WTC11 (cell line): ENCODE data around the gene GSN. TPM values are rescaled to one million over a fixed set of nuclear protein-coding genes. Genes with fewer than 3 reads are reported as not detected.

ENCODE experiments used
- ATAC-seq: fragments of 200-7000 bp; cut with Tn5 transposase; 2 replicates; pipeline ENCODE4 v1.10.0; 2021; ENCODE audit warnings: mild to moderate bottlenecking, moderate library complexity
- CTCF ChIA-PET: fragments of 300-600 bp; sonication (Branson Sonifier 250); formaldehyde crosslinking; loops from one replicate; lab custom pipeline; 2021; ENCODE audit warnings: antibody characterized with exemption; lab: Charles Lee
- POLR2A ChIA-PET: fragments of 350-600 bp; sonication (Branson Sonifier 250); formaldehyde crosslinking; loops from one replicate; lab custom pipeline; 2021; ENCODE audit warnings: antibody characterized with exemption; lab: Charles Lee
- DNase-seq: peaks from one replicate; pipeline ENCODE4 v3.0.0; 2021; ENCODE audit warnings: low spot score
- H3K27ac Mint-ChIP-seq: 2 replicates; pipeline ENCODE4 v1.8.0; 2021; ENCODE audit warnings: mixed read lengths
- H3K27me3 Mint-ChIP-seq: 2 replicates; pipeline ENCODE4 v1.8.0; 2021; ENCODE audit warnings: low read depth, mild to moderate bottlenecking, moderate library complexity, mixed read lengths
- H3K36me3 Mint-ChIP-seq: 2 replicates; pipeline ENCODE4 v1.8.0; 2021; ENCODE audit warnings: mixed read lengths
- H3K4me1 Mint-ChIP-seq: 2 replicates; pipeline ENCODE4 v1.8.0; 2022; ENCODE audit warnings: mixed read lengths
- H3K4me3 Mint-ChIP-seq: 2 replicates; pipeline ENCODE4 v1.8.0; 2021; ENCODE audit warnings: mild to moderate bottlenecking, moderate library complexity, mixed read lengths
- H3K9me3 Mint-ChIP-seq: 2 replicates; pipeline ENCODE4 v1.8.0; 2021; ENCODE audit warnings: mixed read lengths
- CBFB ChIP-seq: sonication (generic); formaldehyde crosslinking; IDR thresholded peaks from 2 replicates; pipeline ENCODE4 v1.8.1; 2022; ENCODE audit warnings: mild to moderate bottlenecking, low read depth, missing genetic modification reagents
- GRHL2 ChIP-seq: fragments of 250-450 bp; sonication (Bioruptor Pico); IDR thresholded peaks from 2 replicates; pipeline ENCODE4 v1.8.0; 2022; ENCODE audit warnings: mild to moderate bottlenecking, moderate library complexity; ENCODE audit not compliant: insufficient replicate concordance, severe bottlenecking
- PRRX2 ChIP-seq: fragments of 250-450 bp; sonication (Bioruptor Pico); IDR thresholded peaks from 2 replicates; pipeline ENCODE4 v1.8.0; 2021; ENCODE audit warnings: mild to moderate bottlenecking
- TEAD4 ChIP-seq: sonication (generic); formaldehyde crosslinking; IDR thresholded peaks from 2 replicates; pipeline ENCODE4 v1.8.0; 2022; ENCODE audit warnings: mild to moderate bottlenecking, missing genetic modification reagents
- total RNA-seq: library from RNA; stranded (reverse); gene quantifications from 3 replicates; pipeline ENCODE4 v1.2.3, GENCODE V29; 2021
- TF ChIP-seq, protein P1 (sequence below): sonication (generic); formaldehyde crosslinking; IDR thresholded peaks from 2 replicates; pipeline ENCODE4 v1.8.1; 2023; ENCODE audit warnings: mild to moderate bottlenecking, missing genetic modification reagents, borderline replicate concordance
- TF ChIP-seq, protein P2 (sequence below): sonication (generic); formaldehyde crosslinking; IDR thresholded peaks from 2 replicates; pipeline ENCODE4 v1.8.1; 2023; ENCODE audit warnings: mild to moderate bottlenecking, missing genetic modification reagents, moderate library complexity
- TF ChIP-seq, protein P3 (sequence below): sonication (generic); formaldehyde crosslinking; IDR thresholded peaks from 2 replicates; pipeline ENCODE4 v1.8.0; 2022; ENCODE audit warnings: mild to moderate bottlenecking, missing genetic modification reagents
- TF ChIP-seq, protein P4 (sequence below): sonication (generic); formaldehyde crosslinking; IDR thresholded peaks from 2 replicates; pipeline ENCODE4 v1.8.1; 2023; ENCODE audit warnings: mild to moderate bottlenecking, moderate library complexity, missing genetic modification reagents
- TF ChIP-seq, protein P5 (sequence below): fragments of 200-600 bp; IDR thresholded peaks from 2 replicates; pipeline ENCODE4 v1.8.0; 2022; ENCODE audit warnings: antibody characterized with exemption
- TF ChIP-seq, protein P6 (sequence below): sonication (generic); formaldehyde crosslinking; IDR thresholded peaks from 2 replicates; pipeline ENCODE4 v1.8.0; 2022; ENCODE audit warnings: mild to moderate bottlenecking, missing genetic modification reagents
- TF ChIP-seq, protein P7 (sequence below): fragments of 250-450 bp; sonication (Bioruptor Pico); IDR thresholded peaks from 2 replicates; pipeline ENCODE4 v2.1.2; 2022; ENCODE audit warnings: mild to moderate bottlenecking, moderate library complexity
- TF ChIP-seq, protein P8 (sequence below): sonication (generic); formaldehyde crosslinking; IDR thresholded peaks from 2 replicates; pipeline ENCODE4 v1.8.0; 2023; ENCODE audit warnings: missing genetic modification reagents
- TF ChIP-seq, protein P9 (sequence below): sonication (generic); formaldehyde crosslinking; IDR thresholded peaks from 2 replicates; pipeline ENCODE4 v1.8.1; 2023; ENCODE audit warnings: mild to moderate bottlenecking, missing genetic modification reagents

The GSN gene
- total RNA-seq, 1 experiment from 2014 or later = 47.0 TPM

DNA sequence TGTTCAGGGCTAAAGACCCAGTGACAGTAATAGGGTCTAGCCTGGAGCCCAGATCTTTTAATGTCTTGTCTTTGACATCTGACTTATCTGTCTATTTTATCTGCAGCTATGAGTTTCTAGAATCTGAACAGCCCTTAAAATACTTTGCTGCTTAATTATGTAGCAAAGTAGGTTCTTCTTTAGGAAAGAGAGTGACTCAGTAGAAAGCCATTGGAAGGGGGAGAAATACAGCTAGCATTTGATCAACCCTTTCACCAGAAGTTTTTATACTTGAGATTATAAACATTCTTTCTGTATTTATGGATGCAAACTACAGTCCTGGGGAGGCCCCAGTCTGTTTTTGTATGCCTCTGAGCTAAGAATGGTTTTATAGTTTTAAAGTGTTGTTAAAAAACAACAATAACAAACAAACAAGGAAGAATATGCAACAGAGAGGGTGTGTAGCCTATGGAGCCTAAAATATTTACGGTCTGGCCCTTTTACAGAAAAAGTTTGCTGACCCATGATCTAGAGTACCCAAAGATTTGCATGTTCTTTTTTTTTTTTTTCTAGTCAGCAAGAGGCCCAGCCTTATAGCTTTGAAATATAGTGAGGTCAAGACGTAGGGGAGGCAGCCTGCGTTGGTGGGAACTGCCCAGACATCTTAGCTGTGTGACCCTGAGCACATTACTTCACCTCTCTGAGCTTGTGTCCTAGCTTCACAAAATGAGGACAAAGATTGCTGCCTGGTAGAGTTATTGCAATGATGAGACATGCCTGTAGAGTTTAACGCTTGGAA lies 9.7 kb downstream of the GSN start:
- no peak for TF ChIP-seq CBFB
- TF ChIP-seq, protein P1, sequence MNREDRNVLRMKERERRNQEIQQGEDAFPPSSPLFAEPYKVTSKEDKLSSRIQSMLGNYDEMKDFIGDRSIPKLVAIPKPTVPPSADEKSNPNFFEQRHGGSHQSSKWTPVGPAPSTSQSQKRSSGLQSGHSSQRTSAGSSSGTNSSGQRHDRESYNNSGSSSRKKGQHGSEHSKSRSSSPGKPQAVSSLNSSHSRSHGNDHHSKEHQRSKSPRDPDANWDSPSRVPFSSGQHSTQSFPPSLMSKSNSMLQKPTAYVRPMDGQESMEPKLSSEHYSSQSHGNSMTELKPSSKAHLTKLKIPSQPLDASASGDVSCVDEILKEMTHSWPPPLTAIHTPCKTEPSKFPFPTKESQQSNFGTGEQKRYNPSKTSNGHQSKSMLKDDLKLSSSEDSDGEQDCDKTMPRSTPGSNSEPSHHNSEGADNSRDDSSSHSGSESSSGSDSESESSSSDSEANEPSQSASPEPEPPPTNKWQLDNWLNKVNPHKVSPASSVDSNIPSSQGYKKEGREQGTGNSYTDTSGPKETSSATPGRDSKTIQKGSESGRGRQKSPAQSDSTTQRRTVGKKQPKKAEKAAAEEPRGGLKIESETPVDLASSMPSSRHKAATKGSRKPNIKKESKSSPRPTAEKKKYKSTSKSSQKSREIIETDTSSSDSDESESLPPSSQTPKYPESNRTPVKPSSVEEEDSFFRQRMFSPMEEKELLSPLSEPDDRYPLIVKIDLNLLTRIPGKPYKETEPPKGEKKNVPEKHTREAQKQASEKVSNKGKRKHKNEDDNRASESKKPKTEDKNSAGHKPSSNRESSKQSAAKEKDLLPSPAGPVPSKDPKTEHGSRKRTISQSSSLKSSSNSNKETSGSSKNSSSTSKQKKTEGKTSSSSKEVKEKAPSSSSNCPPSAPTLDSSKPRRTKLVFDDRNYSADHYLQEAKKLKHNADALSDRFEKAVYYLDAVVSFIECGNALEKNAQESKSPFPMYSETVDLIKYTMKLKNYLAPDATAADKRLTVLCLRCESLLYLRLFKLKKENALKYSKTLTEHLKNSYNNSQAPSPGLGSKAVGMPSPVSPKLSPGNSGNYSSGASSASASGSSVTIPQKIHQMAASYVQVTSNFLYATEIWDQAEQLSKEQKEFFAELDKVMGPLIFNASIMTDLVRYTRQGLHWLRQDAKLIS (CRISPR knock-in tag) = no peak
- no peak for TF ChIP-seq PRRX2 (CRISPR knock-in tag)
- TF ChIP-seq, all 79 proteins: peak for 0
- DNase-seq = no peak

DNA sequence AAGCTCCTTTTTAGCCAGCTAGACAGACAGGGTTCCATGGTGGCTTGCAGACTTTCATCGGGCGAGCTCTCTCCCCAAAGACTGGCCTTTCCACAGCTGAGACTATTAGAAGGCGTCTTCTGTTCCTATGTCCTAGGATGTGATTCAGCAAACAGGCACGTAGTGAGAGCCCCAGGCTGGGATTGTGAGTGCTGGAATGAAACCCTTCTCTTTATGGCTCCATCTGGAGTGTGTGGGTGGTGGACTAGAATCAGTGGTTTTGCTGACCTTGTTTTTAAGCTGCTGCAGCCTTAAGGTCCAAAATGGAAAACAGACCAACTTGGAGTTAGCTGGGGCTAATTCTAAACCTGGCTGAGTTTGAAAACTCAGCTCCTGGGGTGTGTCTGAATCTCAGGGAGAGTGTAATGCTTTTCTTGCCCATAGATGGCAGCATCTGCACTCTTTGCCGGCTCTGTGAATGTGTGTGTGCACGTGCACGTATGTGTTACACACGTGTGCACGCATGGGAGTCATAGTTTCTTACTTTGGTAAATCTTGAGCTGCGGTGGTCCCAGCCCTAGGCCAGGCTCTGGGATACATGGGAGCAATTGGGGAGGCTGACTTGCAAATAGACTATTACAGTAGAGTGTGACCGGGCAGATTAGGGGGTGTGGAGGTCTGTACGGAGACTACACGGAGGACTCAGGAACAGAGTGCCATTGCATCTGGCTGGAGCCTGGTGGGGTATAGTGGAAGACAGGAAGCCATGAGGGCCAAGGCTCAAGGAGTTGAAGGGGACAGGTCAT lies 10.7 kb downstream of the GSN start:
- Mint-ChIP-seq H3K27me3 (peaks cover 52% of the 10 kb centered on the region), H3K36me3 (peaks cover 3% of the 10 kb centered on the region), H3K9me3 (no peaks in the 10 kb centered on the region), H3K27ac (no peak overlapping the region), H3K4me3 (no peak overlapping the region), H3K4me1 (peaks cover 22% of the 10 kb centered on the region)
- ChIA-PET CTCF (interaction anchor here (0.5 to 2.4 kb wide), 39 partner anchors 8 to 388 kb away, joined by 3 to 74 read pairs (median 4); partner anchors contain the start of gene GSN), POLR2A (interaction anchor here (1.2 to 1.6 kb wide), 2 partner anchors 10 kb away, joined by 4 to 9 read pairs; partner anchors contain the start of gene GSN)
- ATAC-seq = peak; percentile 85
- peak; percentile 43 for DNase-seq
- TF ChIP-seq, protein P2, sequence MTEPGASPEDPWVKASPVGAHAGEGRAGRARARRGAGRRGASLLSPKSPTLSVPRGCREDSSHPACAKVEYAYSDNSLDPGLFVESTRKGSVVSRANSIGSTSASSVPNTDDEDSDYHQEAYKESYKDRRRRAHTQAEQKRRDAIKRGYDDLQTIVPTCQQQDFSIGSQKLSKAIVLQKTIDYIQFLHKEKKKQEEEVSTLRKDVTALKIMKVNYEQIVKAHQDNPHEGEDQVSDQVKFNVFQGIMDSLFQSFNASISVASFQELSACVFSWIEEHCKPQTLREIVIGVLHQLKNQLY (CRISPR knock-in tag) = no peak
- TF ChIP-seq, protein P3, sequence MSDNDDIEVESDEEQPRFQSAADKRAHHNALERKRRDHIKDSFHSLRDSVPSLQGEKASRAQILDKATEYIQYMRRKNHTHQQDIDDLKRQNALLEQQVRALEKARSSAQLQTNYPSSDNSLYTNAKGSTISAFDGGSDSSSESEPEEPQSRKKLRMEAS (CRISPR knock-in tag) = peak; percentile 68
- TF ChIP-seq TEAD4 (0 out of 2 replicates have a peak, but pooled peaks have one; percentile 17), GRHL2 (no peak)
- TF ChIP-seq, protein P4, sequence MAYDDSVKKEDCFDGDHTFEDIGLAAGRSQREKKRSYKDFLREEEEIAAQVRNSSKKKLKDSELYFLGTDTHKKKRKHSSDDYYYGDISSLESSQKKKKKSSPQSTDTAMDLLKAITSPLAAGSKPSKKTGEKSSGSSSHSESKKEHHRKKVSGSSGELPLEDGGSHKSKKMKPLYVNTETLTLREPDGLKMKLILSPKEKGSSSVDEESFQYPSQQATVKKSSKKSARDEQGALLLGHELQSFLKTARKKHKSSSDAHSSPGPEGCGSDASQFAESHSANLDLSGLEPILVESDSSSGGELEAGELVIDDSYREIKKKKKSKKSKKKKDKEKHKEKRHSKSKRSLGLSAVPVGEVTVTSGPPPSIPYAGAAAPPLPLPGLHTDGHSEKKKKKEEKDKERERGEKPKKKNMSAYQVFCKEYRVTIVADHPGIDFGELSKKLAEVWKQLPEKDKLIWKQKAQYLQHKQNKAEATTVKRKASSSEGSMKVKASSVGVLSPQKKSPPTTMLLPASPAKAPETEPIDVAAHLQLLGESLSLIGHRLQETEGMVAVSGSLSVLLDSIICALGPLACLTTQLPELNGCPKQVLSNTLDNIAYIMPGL (CRISPR knock-in tag) = no peak
- TF ChIP-seq, protein P5, sequence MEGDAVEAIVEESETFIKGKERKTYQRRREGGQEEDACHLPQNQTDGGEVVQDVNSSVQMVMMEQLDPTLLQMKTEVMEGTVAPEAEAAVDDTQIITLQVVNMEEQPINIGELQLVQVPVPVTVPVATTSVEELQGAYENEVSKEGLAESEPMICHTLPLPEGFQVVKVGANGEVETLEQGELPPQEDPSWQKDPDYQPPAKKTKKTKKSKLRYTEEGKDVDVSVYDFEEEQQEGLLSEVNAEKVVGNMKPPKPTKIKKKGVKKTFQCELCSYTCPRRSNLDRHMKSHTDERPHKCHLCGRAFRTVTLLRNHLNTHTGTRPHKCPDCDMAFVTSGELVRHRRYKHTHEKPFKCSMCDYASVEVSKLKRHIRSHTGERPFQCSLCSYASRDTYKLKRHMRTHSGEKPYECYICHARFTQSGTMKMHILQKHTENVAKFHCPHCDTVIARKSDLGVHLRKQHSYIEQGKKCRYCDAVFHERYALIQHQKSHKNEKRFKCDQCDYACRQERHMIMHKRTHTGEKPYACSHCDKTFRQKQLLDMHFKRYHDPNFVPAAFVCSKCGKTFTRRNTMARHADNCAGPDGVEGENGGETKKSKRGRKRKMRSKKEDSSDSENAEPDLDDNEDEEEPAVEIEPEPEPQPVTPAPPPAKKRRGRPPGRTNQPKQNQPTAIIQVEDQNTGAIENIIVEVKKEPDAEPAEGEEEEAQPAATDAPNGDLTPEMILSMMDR = peak; percentile 65
- TF ChIP-seq, protein P6, sequence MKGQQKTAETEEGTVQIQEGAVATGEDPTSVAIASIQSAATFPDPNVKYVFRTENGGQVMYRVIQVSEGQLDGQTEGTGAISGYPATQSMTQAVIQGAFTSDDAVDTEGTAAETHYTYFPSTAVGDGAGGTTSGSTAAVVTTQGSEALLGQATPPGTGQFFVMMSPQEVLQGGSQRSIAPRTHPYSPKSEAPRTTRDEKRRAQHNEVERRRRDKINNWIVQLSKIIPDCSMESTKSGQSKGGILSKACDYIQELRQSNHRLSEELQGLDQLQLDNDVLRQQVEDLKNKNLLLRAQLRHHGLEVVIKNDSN = no peak
- TF ChIP-seq, protein P7, sequence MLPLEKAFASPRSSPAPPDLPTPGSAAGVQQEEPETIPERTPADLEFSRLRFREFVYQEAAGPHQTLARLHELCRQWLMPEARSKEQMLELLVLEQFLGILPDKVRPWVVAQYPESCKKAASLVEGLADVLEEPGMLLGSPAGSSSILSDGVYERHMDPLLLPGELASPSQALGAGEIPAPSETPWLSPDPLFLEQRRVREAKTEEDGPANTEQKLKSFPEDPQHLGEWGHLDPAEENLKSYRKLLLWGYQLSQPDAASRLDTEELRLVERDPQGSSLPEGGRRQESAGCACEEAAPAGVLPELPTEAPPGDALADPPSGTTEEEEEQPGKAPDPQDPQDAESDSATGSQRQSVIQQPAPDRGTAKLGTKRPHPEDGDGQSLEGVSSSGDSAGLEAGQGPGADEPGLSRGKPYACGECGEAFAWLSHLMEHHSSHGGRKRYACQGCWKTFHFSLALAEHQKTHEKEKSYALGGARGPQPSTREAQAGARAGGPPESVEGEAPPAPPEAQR (CRISPR knock-in tag) = no peak
- TF ChIP-seq, protein P8, sequence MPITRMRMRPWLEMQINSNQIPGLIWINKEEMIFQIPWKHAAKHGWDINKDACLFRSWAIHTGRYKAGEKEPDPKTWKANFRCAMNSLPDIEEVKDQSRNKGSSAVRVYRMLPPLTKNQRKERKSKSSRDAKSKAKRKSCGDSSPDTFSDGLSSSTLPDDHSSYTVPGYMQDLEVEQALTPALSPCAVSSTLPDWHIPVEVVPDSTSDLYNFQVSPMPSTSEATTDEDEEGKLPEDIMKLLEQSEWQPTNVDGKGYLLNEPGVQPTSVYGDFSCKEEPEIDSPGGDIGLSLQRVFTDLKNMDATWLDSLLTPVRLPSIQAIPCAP (CRISPR knock-in tag) = no peak
- TF ChIP-seq, protein P9, sequence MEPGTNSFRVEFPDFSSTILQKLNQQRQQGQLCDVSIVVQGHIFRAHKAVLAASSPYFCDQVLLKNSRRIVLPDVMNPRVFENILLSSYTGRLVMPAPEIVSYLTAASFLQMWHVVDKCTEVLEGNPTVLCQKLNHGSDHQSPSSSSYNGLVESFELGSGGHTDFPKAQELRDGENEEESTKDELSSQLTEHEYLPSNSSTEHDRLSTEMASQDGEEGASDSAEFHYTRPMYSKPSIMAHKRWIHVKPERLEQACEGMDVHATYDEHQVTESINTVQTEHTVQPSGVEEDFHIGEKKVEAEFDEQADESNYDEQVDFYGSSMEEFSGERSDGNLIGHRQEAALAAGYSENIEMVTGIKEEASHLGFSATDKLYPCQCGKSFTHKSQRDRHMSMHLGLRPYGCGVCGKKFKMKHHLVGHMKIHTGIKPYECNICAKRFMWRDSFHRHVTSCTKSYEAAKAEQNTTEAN = peak; percentile 94
- TF ChIP-seq, all 79 proteins: peak for 4

More for the DNA sequence above, 9.7 kb downstream of the GSN start:
- Mint-ChIP-seq H3K27ac (no peak overlapping the region), H3K27me3 (peaks cover 42% of the 10 kb centered on the region), H3K36me3 (peaks cover 3% of the 10 kb centered on the region), H3K4me3 (no peak overlapping the region), H3K4me1 (peaks cover 24% of the 10 kb centered on the region), H3K9me3 (no peaks in the 10 kb centered on the region)
- ATAC-seq = no peak
- ChIA-PET POLR2A (interaction anchor here (1.6 kb wide), 1 partner anchor 9 kb away, joined by 9 read pairs; the partner anchor contains the start of gene GSN), CTCF (interaction anchor here (0.6 to 2.4 kb wide), 22 partner anchors 9 to 222 kb away, joined by 3 to 74 read pairs (median 8); partner anchors contain the start of gene GSN)
